GM19455 (cell line): ENCODE results near the gene SERPINA1.
"Not testable (repeated sequence)": the region's sequence is repeated elsewhere in the genome, so short reads cannot be mapped to it uniquely, and the experiment has no call there.

Experiments
- ATAC-seq: cut with Tn5 transposase; IDR thresholded peaks from one replicate; pipeline ENCODE4 v1.9.1; 2021; ENCODE audit not compliant: unreplicated experiment

SERPINA1 gene

GRCh38 chr14:94349276-94349675 lies 39.1 kb downstream of the SERPINA1 start:
- ATAC-seq = no peak

- ATAC-seq = no peak
Observed at GRCh38 chr14:94348836-94349235, 39.6 kb downstream of the SERPINA1 start.

- no peak for ATAC-seq
Observed at GRCh38 chr14:94346841-94347240, 41.6 kb downstream of the SERPINA1 start.

GRCh38 chr14:94346065-94346786 lies 42.2 kb downstream of the SERPINA1 start:
- ATAC-seq = not testable (repeated sequence)

GRCh38 chr14:94345344-94346064 lies 42.9 kb downstream of the SERPINA1 start:
- no peak for ATAC-seq

- no peak for ATAC-seq
Observed at GRCh38 chr14:94344389-94344788, 44.0 kb downstream of the SERPINA1 start.

- ATAC-seq = no peak
Observed at GRCh38 chr14:94343238-94344005, 45.0 kb downstream of the SERPINA1 start.

- no peak for ATAC-seq
Observed at GRCh38 chr14:94342334-94342934, 46.0 kb downstream of the SERPINA1 start.

GRCh38 chr14:94341656-94342333 lies 46.6 kb downstream of the SERPINA1 start:
- no peak for ATAC-seq

GRCh38 chr14:94340533-94340932 lies 47.9 kb downstream of the SERPINA1 start:
- no peak for ATAC-seq

GRCh38 chr14:94338023-94338422 lies 50.4 kb downstream of the SERPINA1 start:
- no peak for ATAC-seq

GRCh38 chr14:94337274-94337673 lies 51.1 kb downstream of the SERPINA1 start:
- no peak for ATAC-seq

GRCh38 chr14:94334872-94335271 lies 53.5 kb downstream of the SERPINA1 start:
- ATAC-seq = no peak

- ATAC-seq = no peak
Observed at GRCh38 chr14:94332587-94332986, 55.8 kb downstream of the SERPINA1 start.

GRCh38 chr14:94332063-94332583 lies 56.3 kb downstream of the SERPINA1 start:
- no peak for ATAC-seq

GRCh38 chr14:94331462-94331861 lies 56.9 kb downstream of the SERPINA1 start:
- no peak for ATAC-seq

GRCh38 chr14:94330857-94331256 lies 57.5 kb downstream of the SERPINA1 start:
- no peak for ATAC-seq

GRCh38 chr14:94330432-94330831 lies 58.0 kb downstream of the SERPINA1 start:
- no peak for ATAC-seq

- ATAC-seq = no peak
Observed at GRCh38 chr14:94329857-94330256, 58.5 kb downstream of the SERPINA1 start.

- no peak for ATAC-seq
Observed at GRCh38 chr14:94328196-94328595, 60.2 kb downstream of the SERPINA1 start.
